Hematopoietic multipotent progenitor cell (in vitro differentiated cells): ENCODE measurements around the gene SRSF1. TPM values are rescaled to one million over a fixed set of nuclear protein-coding genes. Genes with fewer than 3 reads are reported as not detected.
"Not testable (repeated sequence)": the region's sequence is repeated elsewhere in the genome, so short reads cannot be mapped to it uniquely, and the experiment has no call there.

Experiments used
- DNase-seq, 3 donors: peaks; one replicate each; pipeline ENCODE4 v3.0.0-alpha.2; 2011 to 2015; ENCODE audit warnings: low read depth in 2 of 3, low spot score in 2 of 3
- total RNA-seq: library from RNA; depleted of rRNA; stranded (reverse); fragments of >200 nt; gene quantifications from one replicate; pipeline ENCODE4 v1.2.3, GENCODE V29; 2012

SRSF1 gene
- total RNA-seq, 1 donor, result 316 TPM

- DNase-seq, result no peak
Observed at GRCh38 chr17:57971572-57971971, 35.5 kb downstream of the SRSF1 start.

DNA sequence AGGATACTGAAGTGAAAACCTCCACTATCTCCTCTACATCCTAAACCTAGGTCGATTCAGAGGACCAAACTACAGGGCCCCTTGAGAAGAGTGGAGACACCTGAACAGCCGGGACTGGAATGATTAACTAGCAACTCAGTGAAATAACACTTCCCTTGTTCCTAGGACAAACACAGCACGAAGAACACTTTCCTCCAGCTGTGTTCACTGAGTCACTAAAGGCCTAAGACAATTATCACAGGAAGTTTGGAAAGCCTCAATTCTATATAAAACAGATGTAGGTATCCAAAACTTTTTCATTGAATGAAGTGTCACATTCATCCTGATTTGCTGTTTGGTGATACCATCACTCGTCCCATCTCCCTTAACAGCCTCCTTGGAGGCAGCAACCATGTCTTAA, 36.3 kb downstream of the SRSF1 start:
- DNase-seq, result no peak

- DNase-seq, result no peak
Observed at GRCh38 chr17:57968456-57968855, 38.6 kb downstream of the SRSF1 start.

- DNase-seq, result no peak
Observed at GRCh38 chr17:57966875-57967274, 40.2 kb downstream of the SRSF1 start.

DNA sequence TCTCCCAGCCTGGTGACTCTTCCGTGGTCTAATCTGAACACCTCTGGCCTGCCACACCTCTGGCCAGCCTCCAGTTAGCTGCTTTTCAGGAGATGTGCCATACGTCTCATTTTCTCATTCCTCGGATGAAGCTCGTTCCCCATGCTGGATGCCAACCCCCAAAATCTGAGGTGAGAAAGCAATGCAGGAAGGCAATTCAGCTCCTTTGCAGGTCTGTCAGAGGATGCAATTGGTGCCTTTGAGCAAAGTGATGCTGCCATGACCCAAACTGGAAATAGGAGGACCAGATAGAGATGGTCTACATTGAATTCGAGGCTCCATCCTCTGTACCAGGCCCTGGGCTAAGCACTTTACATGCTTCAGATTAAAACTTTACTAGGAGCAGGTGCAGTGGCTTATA, 40.8 kb downstream of the SRSF1 start:
- DNase-seq, result no peak

DNA sequence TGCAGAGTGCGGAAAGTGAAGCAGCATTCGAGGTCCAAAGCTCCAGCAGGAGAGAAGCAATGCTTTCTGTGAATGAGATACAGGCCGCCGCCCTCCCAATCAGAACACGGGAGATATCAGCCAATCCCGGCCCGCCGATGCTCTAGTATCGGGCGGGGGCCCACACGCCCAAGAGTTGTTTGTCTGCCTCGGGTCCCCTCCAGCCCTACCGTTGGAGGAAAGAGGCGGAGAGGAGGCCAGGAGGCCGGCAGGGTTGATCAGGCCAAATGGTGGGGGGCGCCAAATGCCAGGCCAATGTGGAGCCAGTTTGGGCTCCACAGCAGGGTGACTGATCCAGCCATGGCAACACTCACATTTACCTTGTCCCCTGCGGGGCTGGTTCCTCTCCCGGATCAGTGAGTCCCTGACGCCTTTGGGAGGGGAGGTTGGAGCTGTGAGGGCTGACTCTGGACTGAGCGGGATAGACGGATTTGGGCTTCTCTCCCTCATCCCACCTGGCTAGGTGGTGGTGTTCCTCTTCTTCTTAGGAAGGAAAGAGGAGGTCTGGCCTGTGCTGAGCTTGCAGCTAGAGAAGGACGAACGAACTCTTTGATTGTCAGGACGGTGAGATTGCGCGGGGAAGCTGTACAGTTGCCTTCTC, 41.4 kb downstream of the SRSF1 start:
- no peak for DNase-seq

- no peak for DNase-seq
Observed at GRCh38 chr17:57963149-57963511, 43.9 kb downstream of the SRSF1 start.

DNA sequence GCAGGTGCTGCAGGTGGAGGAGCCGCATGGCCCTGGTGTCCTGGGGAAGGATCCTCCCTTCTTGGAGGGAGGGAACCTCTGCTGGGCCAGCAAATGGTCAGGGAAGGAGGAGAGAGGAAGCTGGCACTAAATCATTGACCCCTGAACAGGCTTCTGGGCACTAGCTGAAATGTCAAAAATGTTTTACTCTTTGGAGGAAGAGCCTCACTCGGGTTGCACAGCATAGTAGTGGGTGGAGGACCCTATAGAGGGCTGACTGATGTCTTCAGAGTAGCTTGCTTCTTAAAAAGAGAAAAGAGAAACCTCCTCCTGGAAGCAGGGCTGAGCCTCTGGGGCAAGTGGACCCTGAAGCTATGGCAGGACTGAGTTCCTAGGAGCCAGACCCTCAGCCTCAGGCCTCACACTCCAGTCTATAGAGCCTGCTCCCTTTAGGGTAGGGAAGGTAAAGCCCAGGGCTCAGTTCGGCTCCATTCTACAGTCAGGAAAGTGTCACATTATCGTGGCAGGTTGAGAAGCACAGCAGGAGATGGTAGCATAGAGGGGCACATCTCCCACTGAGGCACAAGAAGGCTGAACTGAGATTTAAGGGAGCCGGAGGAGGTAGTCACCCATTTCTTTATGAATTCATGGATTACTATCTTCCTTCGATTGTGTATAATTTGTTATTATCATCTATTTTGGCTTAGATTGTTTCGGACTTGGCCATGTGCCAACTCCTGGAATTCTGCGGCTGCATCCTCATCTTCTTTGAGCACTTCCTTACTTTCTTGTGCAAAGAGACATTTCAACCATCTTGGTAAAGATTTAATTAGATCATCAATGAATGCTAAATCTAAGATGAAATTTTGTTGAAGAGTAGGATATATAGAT, 44.5 kb downstream of the SRSF1 start:
- DNase-seq, result no peak

DNA sequence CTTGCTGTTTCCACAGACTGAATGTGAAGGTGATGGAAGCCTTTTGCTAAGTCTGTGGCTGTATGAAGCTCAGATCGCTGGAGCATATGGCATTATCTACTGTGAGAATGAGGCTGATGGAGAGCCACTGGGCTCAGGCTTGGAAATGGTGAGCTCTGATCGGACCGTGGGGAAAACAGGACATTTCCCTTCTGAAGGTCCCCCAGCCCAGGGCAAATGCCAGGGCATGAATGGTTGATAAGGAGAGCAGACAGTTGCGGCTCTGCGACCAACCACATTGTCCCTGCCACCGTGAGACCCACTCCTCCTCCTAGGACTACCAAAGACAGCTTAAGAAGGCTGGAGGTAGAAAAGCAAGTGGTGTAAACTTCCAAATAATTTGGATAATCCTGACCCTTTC, 47.1 kb downstream of the SRSF1 start:
- DNase-seq, result no peak

DNA sequence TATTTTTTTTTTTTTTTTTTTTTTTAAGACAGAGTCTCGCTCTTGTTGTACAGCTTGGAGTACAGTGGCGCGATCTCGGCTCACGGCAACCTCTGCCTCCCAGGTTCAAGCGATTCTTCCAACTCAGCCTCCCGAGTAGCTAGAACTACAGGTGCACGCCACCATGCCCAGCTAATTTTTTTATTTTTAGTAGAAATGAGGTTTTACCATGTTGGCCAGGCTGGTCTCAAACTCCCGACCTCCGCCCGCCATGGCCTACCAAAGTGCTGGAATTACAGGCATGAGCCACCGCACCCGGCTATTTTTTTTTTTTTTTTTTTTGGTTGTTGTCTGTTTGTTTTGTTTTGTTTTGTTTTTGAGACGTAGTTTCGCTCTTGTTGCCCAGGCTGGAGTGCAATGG, 48.7 kb downstream of the SRSF1 start:
- not testable (repeated sequence) for DNase-seq

DNA sequence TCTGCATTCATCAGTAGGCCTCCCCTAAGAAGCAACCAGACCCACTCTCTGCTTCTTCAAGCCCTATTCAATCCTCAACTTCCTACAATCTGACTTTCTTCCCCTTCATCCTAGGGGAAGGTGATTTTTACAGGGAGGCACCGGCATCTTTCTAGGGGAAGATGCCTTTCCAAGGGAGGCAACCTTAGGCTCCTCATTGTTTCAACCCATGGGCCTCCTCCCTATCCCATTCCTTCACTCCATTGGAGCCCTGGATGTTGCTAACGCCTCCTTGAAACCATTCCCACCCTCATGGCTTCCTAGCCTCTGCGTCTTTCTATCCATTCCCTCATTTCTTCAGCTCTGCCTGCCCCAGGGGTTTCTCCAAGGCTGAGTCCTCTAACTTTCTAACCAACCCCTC, 49.2 kb downstream of the SRSF1 start:
- no peak for DNase-seq

- no peak for DNase-seq
Observed at GRCh38 chr17:57957120-57957850, 49.8 kb downstream of the SRSF1 start.

GRCh38 chr17:57956291-57957119, 50.5 kb downstream of the SRSF1 start:
- DNase-seq, result peak in 1 of 3 donors; percentile 70

DNA sequence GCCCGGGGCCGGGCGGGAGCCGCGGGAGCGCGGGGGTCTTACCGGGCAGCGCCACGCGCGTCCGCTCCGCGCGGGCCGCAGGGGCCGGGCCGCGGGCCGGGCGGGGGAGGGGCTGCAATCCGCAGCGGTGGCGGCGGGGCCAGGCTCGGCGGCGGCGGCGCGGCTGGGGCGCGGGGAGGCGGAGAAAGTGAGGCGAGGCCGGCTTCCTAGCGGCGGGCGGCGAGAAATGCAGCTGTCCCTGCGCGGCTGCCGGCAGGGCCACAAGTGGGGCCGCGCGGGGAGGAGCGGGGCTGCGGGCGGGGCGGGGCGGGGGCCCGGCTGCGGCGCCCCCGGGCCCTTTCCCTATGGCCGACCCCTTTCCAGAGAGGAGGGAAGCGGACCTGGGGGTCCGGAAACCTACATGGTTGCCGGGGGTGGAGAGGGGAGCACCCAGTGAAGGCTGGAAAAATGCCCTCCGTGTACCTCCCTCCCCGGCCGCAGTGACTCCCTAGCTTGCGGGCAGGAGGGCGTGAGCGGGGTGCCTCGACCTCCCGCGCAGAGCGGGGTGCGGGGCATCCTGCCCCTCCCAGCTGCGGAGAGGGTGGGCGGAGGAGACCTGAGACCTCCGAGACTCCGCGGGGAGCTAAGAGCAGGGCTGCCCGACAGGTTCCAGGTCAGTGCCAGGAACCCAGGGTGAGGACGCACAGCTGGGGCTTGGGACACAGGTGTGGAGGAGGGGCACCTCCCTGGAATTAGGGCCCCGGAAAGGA, 51.7 kb downstream of the SRSF1 start, which contains the start of gene CUEDC1:
TSS of gene CUEDC1 (minus strand) at position 230 of the 749 bp plus-strand sequence. CDS start 69,848 bp downstream, outside the sequence.
- DNase-seq, result peak in 1 of 3 donors; percentile 55

DNA sequence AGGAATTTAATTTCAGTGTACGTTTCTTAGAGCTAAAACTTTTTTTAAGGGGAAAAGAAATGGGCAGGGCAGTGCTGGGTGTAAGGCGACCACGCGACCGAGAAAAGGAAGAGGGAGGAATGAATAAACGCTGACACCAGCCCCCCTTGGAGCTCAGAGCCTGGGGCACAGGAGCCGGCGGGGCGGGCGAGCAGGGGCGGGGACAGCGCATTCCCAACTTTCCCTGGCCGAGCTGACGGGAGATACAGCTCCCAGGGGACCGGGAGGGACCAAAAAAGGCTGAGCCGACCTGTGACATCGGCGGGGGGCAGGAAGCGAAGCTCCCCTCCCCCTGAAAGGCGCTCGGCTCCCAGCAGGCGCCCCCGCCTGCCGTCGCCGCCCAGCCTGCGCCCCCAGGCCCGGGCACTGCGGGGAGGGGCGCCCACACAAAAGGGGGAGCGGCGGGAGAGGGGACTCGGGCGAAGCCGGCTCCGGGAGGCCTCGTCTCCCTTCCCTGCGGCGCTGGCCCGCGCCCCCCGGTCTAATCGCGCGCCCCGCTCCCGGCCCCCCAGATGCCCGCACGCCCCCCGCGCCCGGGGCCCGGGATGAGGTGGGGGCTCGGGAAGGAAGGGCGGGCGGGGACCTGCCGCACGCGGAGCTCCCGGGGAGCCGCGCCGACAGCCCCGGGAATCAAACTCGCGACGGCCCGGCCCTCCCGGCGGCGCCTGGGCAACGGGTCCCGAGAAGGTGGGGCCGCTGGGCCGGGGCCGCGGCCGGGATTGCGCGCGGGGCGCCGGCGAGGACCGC, 52.5 kb downstream of the SRSF1 start:
- no peak for DNase-seq

DNA sequence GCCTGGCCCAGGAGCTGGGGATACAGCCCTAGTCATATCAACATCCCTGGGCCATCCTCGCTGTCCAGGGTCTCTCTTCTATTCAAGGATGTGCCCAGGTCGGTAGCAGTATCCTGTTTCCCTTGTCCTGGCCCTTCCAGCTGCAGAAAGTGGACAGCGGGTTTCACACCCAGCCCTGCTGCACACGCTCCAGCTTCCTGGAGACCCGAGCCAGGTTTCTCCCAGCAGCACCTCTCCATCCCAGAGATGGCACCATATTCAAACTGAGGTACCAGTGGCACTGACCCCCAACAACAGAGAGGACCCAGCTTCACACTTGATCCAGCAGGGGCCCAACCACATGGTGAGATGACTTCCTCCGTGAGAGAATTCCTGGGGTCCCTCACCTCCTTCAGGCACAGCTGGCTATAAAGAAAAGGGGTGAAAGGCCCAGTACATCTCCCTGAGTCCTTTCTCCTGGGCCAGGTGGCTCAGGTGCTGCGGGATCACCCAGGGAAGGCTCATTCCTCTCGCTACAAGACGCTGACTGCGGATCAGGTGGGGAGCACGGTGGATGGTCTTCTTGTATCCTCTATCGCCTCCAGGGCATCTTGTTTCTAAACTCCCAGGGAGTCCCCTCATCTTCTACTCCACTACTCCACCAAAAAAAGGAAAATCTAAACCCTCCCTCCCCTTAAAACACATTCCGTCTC, 53.2 kb downstream of the SRSF1 start:
- no peak for DNase-seq
